HG02943 (cell line): ENCODE data around the gene CCM2.

ENCODE experiments used
- ATAC-seq: cut with Tn5 transposase; IDR thresholded peaks from one replicate; pipeline ENCODE4 v1.9.1; 2021; ENCODE audit warnings: mild to moderate bottlenecking, low read depth, moderate library complexity; ENCODE audit not compliant: unreplicated experiment

The CCM2 gene

DNA sequence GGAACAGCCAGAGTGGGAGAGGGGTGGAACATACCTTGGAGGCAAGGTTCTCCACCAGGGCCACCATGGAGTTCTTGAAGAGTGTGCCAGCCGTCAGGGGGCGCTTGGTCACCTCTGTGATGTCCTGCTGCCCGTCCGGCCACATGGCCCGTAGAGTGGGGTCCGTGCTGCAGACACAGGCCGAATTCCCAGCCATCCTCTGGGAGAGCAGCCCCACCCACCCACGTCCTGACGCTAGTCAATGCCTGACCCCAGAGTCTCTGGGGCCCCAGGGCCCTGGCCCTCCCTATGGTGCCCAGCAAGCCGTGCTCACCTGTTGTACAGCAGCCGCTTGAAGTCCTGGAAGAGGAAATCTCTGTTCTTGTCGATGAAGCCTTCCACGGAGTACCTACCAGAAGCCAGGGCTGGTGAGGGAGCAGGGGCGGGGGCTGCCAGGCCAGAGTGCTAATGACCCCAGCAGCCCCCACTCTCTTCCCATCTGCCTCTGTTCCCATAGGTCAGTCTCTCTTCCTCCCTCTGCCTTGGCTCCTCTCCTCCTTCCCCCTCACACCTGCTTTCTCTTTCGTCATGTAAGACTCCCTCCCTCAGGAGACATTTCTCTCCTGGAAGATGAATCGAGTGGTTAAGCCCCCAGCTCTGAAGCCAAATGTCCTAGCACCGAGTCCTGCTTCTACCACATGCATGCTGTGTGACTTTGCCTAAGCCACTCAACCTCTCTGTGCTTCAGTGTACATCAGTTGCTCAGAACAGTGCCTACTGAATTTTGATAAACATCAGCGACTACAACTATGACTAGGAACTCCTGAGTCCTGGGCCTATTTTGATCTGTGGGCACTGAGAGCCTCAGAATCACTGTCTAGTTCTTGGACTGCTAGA is 32.2 kb upstream of the CCM2 start:
- no peak for ATAC-seq

DNA sequence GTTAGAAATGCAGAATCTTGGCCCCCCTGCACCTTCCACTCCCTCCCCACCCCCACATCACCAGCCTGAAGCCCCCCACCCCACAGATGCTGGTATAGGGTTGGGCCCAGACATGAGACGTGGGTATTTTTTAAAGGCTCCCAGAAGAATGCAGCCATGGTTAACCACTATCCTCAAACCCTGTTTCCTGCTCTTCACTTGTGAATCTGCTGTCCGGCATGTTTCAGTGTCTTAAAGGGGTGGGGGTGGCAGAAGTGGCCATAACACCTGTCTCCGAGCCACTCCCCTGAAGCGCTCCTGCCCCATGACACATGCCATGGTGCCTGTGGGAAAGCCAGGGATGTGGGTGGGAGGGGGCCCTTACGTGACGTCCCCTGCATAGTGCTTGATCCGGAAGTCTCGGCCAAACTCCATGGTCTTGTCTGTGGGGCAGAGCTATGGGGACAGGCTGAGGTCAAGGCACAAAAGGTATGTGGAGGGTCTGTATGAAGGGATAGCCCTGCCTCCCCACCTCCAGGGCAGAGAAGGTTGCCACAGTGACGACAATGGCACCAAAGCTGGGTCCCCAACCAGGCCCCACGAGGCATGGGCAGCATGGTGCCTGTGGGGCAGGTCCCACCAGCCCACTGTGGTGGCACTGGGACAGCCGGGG is 30.8 kb upstream of the CCM2 start:
- no peak for ATAC-seq

- ATAC-seq = no peak
Measured at GRCh38 chr7:44969701-44970522, 30.1 kb upstream of the CCM2 start.

DNA sequence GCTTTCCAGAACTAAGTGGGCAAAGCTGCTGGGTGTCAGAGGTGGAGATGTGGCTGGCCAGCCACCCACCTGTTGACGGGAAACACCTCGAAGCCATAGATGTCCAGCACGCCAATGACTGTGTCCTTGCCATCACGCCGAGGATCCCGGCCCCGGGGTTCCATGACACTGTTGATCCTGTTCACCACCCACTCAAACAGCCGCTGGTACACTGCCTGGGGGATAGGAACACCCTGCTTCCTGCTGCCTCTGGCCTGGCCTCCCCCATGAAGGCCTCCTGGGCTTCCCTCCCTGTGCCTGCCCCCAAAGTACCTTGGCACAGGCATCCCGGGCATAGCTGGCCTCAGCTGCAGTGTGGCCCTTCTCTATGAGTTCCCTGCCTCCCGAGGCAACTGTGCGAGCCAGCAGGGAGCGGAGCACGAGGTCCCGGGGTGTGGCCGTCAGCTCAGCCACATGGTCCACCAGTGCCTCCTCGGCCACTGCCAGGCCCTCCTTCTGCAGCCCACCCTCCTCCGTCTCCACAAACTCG is 29.4 kb upstream of the CCM2 start:
- ATAC-seq = no peak

- no peak for ATAC-seq
Measured at GRCh38 chr7:44971188-44971901, 28.7 kb upstream of the CCM2 start.

- no peak for ATAC-seq
Measured at GRCh38 chr7:44971902-44972441, 28.0 kb upstream of the CCM2 start.

- ATAC-seq = no peak
Measured at GRCh38 chr7:44972562-44972961, 27.4 kb upstream of the CCM2 start.

DNA sequence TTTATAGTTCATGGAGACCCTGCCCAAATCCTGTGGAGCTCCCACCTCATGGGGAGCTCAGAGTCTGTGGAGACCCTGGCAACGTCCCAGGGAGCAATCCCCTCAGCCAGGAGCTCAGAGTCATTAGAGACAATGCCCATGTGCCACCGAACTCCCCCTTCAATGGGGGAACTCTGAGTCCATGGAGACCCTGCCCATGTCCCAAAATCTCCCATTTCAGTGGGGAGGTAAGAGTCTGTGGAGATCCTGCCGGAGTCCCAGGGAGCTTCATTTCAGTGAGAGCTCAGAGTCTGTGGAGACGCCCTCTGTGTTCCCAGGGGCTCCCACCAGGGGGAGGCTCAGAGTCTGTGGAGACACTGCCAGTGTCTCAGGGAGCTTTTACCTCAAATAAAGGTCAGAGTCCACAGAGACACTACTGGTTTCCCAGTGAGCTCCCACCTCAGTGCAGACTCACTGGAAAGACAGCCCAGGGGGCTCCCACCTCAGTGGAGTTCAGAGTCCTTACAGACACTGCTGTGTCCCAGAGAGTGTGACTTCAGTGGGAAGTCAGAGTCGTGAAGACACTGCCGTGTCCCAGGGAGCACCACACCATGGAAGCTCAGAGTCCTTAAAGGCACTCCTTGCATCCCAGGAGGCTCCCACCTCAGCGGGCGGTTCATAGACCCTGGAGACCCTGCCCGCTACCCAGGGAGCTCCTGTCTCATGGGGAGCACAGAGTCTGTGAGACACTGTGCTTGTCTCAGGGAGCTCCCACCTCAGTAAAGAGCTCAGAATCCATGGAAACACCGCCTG is 26.2 kb upstream of the CCM2 start:
- no peak for ATAC-seq

DNA sequence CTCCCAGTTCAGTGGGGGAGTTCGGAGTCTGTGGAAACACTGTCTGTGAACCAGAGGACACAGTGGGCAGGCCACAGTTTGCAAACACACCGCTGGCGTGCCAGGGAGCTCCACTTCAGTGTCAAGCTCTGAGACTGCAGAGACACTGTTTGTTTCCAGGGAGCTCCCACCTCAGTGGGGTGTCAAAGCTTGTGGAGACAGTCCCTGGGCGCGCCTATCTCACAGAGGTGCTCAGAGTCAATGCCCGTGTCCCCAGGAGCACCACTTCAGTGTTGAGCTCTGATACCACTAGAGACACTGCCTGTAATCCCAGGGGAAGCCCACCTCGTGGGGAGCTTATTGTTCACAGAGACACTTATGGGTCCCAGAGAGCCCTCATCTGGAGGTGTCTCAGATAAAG is 25.5 kb upstream of the CCM2 start:
- ATAC-seq = no peak

- ATAC-seq = no peak
Measured at GRCh38 chr7:44975331-44976039, 24.5 kb upstream of the CCM2 start.

DNA sequence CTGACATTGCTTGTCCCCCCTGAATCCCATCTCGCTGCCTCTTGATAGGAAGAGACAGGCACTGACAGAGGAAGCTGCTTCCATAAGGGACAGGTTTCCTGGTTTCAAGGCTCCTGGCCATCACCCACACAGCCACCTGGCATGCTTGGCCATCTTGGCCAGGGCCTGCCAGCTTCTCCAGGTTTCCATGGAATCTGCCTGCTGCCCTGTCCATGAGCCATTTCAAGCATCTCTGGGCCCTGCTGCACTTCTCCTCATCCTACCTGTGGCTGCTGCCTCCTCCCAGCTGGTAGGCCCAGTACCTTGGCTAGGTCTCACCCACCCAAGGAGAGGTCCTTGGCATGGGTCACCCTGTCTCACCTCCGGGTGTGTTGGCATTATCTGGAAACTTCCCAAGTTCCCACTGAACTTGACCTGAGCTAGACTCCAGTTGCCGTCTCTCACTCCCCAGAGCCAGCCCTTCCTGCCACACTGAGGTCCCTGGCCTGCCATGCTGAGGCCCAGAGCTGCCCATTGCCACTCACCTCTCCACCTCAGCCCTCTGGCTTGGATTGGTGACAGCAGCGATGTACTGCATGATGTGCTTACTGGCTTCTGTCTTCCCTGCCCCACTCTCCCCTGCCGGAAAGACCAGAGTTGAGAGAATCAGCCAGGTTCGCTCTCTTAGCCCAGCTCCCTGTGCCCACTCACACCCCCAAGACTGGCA is 23.8 kb upstream of the CCM2 start:
- no peak for ATAC-seq

GRCh38 chr7:44976746-44977196 is 23.2 kb upstream of the CCM2 start:
- no peak for ATAC-seq

GRCh38 chr7:44977304-44977958 is 22.6 kb upstream of the CCM2 start:
- ATAC-seq = no peak

- no peak for ATAC-seq
Measured at GRCh38 chr7:44977959-44978335, 22.1 kb upstream of the CCM2 start.

DNA sequence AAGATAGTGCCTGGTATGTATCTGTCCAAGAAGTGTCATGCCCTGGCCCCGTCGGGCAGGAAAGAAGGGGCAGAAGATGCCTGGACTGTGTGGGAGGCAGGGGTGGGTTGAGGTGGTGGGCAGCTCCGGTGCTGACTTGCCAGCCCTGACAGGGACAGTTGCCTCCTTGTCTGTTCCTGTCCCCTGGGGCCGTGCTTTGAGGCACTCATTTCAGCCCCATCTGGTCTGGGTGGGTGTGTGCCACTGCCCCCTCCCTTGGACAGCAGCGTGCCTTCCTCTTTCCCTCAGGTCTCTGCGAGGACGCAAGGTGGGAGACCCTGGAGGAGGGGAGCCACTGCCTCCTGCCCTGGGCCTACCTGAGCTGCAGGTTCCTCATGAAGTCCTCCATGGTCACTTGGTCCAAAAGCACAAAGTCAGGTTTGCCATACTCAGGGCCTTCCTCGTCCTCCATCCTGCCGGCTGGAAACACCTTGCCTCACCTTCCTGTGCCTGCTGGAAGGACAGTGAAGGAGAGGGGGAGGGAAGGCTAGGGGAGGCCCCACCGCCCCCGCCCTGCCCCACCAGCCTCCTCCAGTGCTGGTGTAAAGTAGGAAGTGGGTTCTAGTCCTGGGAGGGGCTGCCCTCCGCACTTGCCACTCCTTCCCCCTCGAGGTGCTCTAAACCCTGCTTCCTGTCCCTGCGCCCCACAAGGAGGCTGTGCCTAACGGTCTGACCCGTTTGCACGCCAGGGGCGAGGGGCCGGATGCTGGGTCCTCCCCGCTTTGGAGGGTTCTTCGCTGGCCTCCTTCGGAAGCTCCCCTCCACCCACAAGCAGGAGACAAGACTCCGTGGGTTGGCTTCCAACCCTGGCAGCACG is 21.3 kb upstream of the CCM2 start, which contains the start of gene MYO1G:
MYO1G (minus strand) TSS at position 505 of the 856 bp plus-strand sequence; CDS start at position 451, 54 bp downstream.
- ATAC-seq = peak; percentile 55
